ENCODE measurements around the gene C9orf85.
"Not testable (repeated sequence)": the region's sequence is repeated elsewhere in the genome, so short reads cannot be mapped to it uniquely, and the experiment has no call there.

The C9orf85 gene

GRCh38 chr9:71987471-71988371 lies 76.3 kb downstream of the C9orf85 start:
- no peak overlapping the region for H3K4me3 ChIP-seq (ENCODE audit: insufficient read depth, low read depth, low read length)
- no peaks in the 10 kb centered on the region for H3K9me3 ChIP-seq (ENCODE audit: control insufficient read depth, low read length)
- H3K36me3 ChIP-seq (ENCODE audit: control insufficient read depth, insufficient read depth, low read length): no peaks in the 10 kb centered on the region
- 87 to 90% methylated on average over 10 to 11 of the region's 11 CpGs for WGBS, 2 experiments
- no peak overlapping the region for H3K27ac ChIP-seq (ENCODE audit: insufficient read depth, low read depth, low read length, poor library complexity, severe bottlenecking)
- no peaks in the 10 kb centered on the region for H3K27me3 ChIP-seq (ENCODE audit: control insufficient read depth, insufficient read depth, low read length, poor library complexity, severe bottlenecking)
- no peaks in the 10 kb centered on the region for H3K4me1 ChIP-seq (ENCODE audit: control insufficient read depth, insufficient read depth, low read length)

DNA sequence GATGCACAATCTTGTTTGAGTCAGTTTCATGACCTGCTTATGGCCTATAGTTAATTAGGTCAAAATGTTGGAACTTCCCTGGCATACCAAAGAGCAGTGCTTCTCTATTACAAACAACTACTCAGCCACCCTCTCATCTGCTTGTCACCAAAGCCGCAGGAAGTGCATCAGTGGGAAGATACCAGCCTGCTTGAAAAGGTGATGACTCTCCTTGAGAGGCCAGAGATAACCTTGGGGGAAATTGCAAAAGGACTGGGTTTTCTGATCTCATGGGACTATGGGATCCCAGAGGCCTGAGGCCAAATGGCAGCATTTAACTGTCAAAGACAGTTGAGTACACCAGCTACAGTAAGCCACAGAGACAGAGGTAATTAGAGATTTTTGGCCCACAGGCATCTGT lies 79.0 kb downstream of the C9orf85 start:
- WGBS, 2 experiments: 93 to 96% methylated on average over 1 of the region's 1 CpG
- no peak overlapping the region for H3K4me3 ChIP-seq (ENCODE audit: insufficient read depth, low read depth, low read length)
- H3K4me1 ChIP-seq (ENCODE audit: control insufficient read depth, insufficient read depth, low read length): no peaks in the 10 kb centered on the region
- H3K36me3 ChIP-seq (ENCODE audit: control insufficient read depth, insufficient read depth, low read length): no peaks in the 10 kb centered on the region
- no peak overlapping the region for H3K27ac ChIP-seq (ENCODE audit: insufficient read depth, low read depth, low read length, poor library complexity, severe bottlenecking)
- no peaks in the 10 kb centered on the region for H3K27me3 ChIP-seq (ENCODE audit: control insufficient read depth, insufficient read depth, low read length, poor library complexity, severe bottlenecking)
- no peaks in the 10 kb centered on the region for H3K9me3 ChIP-seq (ENCODE audit: control insufficient read depth, low read length)

DNA sequence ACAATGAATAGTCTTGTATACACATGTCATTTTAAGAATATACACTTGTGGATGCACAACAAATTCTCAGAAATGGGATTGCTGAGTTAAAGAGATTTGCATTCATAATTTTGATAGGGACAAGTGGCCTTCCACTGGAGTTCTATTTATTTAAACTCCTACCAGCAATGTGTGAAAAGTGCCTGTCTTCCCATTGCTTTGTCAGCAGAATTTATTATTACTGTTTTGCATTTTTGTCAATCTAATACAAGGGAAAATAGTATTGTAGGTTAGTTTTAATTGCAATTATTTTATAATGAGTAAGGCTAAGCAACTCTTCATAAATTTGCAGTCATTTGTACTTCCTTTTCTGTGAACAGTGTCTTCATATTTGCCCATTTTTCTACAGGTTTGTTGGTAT lies 94.0 kb downstream of the C9orf85 start:
- no peaks in the 10 kb centered on the region for H3K4me1 ChIP-seq (ENCODE audit: control insufficient read depth, insufficient read depth, low read length)
- H3K9me3 ChIP-seq (ENCODE audit: control insufficient read depth, low read length): peaks cover 2% of the 10 kb centered on the region
- H3K27me3 ChIP-seq (ENCODE audit: control insufficient read depth, insufficient read depth, low read length, poor library complexity, severe bottlenecking): no peaks in the 10 kb centered on the region
- no peak overlapping the region for H3K27ac ChIP-seq (ENCODE audit: insufficient read depth, low read depth, low read length, poor library complexity, severe bottlenecking)
- H3K36me3 ChIP-seq (ENCODE audit: control insufficient read depth, insufficient read depth, low read length): no peaks in the 10 kb centered on the region
- H3K4me3 ChIP-seq (ENCODE audit: insufficient read depth, low read depth, low read length): no peak overlapping the region

GRCh38 chr9:72006501-72006900 lies 95.1 kb downstream of the C9orf85 start:
- 86 to 90% methylated on average over 5 of the region's 5 CpGs for WGBS, 2 experiments
- Histone ChIP-seq H3K36me3 (ENCODE audit: control insufficient read depth, insufficient read depth, low read length) (no peaks in the 10 kb centered on the region), H3K4me1 (ENCODE audit: control insufficient read depth, insufficient read depth, low read length) (no peaks in the 10 kb centered on the region), H3K27me3 (ENCODE audit: control insufficient read depth, insufficient read depth, low read length, poor library complexity, severe bottlenecking) (no peaks in the 10 kb centered on the region), H3K9me3 (ENCODE audit: control insufficient read depth, low read length) (no peaks in the 10 kb centered on the region), H3K27ac (ENCODE audit: insufficient read depth, low read depth, low read length, poor library complexity, severe bottlenecking) (no peak overlapping the region), H3K4me3 (ENCODE audit: insufficient read depth, low read depth, low read length) (no peak overlapping the region)

GRCh38 chr9:72007726-72008125 lies 96.3 kb downstream of the C9orf85 start:
- H3K27me3 ChIP-seq (ENCODE audit: control insufficient read depth, insufficient read depth, low read length, poor library complexity, severe bottlenecking); H3K36me3 ChIP-seq (ENCODE audit: control insufficient read depth, insufficient read depth, low read length); H3K9me3 ChIP-seq (ENCODE audit: control insufficient read depth, low read length); H3K4me3 ChIP-seq (ENCODE audit: insufficient read depth, low read depth, low read length); H3K27ac ChIP-seq (ENCODE audit: insufficient read depth, low read depth, low read length, poor library complexity, severe bottlenecking); H3K4me1 ChIP-seq (ENCODE audit: control insufficient read depth, insufficient read depth, low read length): not testable (repeated sequence)
- WGBS, 2 experiments: 88 to 91% methylated on average over 20 of the region's 20 CpGs

DNA sequence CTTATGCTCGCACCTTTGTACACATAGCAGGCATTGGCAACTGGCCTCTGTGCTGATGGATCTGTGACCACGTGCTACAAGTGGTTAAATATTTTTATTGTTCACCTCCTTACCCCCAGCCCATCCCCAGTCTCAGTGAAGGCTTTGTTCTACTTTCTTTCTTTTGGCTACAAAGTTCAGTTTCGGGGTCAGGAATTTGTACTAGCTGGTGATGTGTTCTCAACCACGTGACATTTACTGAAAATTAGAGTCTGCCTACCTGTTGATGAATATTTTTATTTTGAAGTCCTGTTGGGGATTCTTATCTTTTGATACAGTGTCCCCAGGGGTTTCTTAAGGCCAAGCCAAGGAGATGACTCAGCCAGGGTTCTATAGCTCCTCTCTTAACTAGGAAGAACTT lies 101.2 kb downstream of the C9orf85 start:
- Histone ChIP-seq H3K27me3 (ENCODE audit: control insufficient read depth, insufficient read depth, low read length, poor library complexity, severe bottlenecking) (no peaks in the 10 kb centered on the region), H3K4me3 (ENCODE audit: insufficient read depth, low read depth, low read length) (no peak overlapping the region), H3K9me3 (ENCODE audit: control insufficient read depth, low read length) (no peaks in the 10 kb centered on the region), H3K27ac (ENCODE audit: insufficient read depth, low read depth, low read length, poor library complexity, severe bottlenecking) (no peak overlapping the region), H3K36me3 (ENCODE audit: control insufficient read depth, insufficient read depth, low read length) (no peaks in the 10 kb centered on the region), H3K4me1 (ENCODE audit: control insufficient read depth, insufficient read depth, low read length) (no peaks in the 10 kb centered on the region)
- 96% methylated on average over 4 of the region's 4 CpGs for WGBS, 2 experiments

- no peaks in the 10 kb centered on the region for H3K4me1 ChIP-seq (ENCODE audit: control insufficient read depth, insufficient read depth, low read length)
- no peak overlapping the region for H3K4me3 ChIP-seq (ENCODE audit: insufficient read depth, low read depth, low read length)
- WGBS, 2 experiments: 46 to 80% methylated on average over 1 of the region's 1 CpG
- H3K36me3 ChIP-seq (ENCODE audit: control insufficient read depth, insufficient read depth, low read length): no peaks in the 10 kb centered on the region
- H3K9me3 ChIP-seq (ENCODE audit: control insufficient read depth, low read length): no peaks in the 10 kb centered on the region
- H3K27ac ChIP-seq (ENCODE audit: insufficient read depth, low read depth, low read length, poor library complexity, severe bottlenecking): no peak overlapping the region
- H3K27me3 ChIP-seq (ENCODE audit: control insufficient read depth, insufficient read depth, low read length, poor library complexity, severe bottlenecking): no peaks in the 10 kb centered on the region
These were observed 101.9 kb downstream of the C9orf85 start for GRCh38 chr9:72013292-72013760.

GRCh38 chr9:72022841-72023240 lies 111.4 kb downstream of the C9orf85 start:
- whole genome bisulfite sequencing, 2 experiments: 86 to 91% methylated on average over 2 to 3 of the region's 3 CpGs
- H3K4me1 ChIP-seq (ENCODE audit: control insufficient read depth, insufficient read depth, low read length): no peaks in the 10 kb centered on the region
- H3K27me3 ChIP-seq (ENCODE audit: control insufficient read depth, insufficient read depth, low read length, poor library complexity, severe bottlenecking): no peaks in the 10 kb centered on the region
- H3K9me3 ChIP-seq (ENCODE audit: control insufficient read depth, low read length): no peaks in the 10 kb centered on the region
- no peak overlapping the region for H3K4me3 ChIP-seq (ENCODE audit: insufficient read depth, low read depth, low read length)
- H3K27ac ChIP-seq (ENCODE audit: insufficient read depth, low read depth, low read length, poor library complexity, severe bottlenecking): no peak overlapping the region
- H3K36me3 ChIP-seq (ENCODE audit: control insufficient read depth, insufficient read depth, low read length): no peaks in the 10 kb centered on the region

Measured in ectodermal cell (in vitro differentiated cells).